Fibroblast of pulmonary artery (primary cell): ENCODE results near the gene MRPL49.
A peak's percentile ranks its signal among the peaks of the same experiment; 100 is the strongest.

ENCODE experiments used
- DNase-seq: peaks from one replicate; pipeline ENCODE4 v3.0.0-alpha.2; 2010; ENCODE audit warnings: low read depth
- H3K4me3 ChIP-seq: replicated peaks from 2 replicates; pipeline ENCODE4 v1.5.1; 2011; ENCODE audit warnings: low read depth, mild to moderate bottlenecking, control low read depth, low read length, moderate library complexity
- CTCF ChIP-seq: IDR thresholded peaks from 2 replicates; pipeline ENCODE4 v1.5.1; 2011; ENCODE audit warnings: mild to moderate bottlenecking, control low read depth, low read length, inconsistent platforms; ENCODE audit errors: missing control alignments

MRPL49 gene

GRCh38 chr11:65134240-65134951, 12.3 kb downstream of the MRPL49 start, which contains the start of gene SYVN1:
Gene SYVN1, minus strand, starts transcription at chr11:65134519. Its CDS starts 918 bp downstream, at chr11:65133601.
- no peak for TF ChIP-seq CTCF
- H3K4me3 ChIP-seq, result peak within 1 kb of the TSS; percentile 94
- peak; percentile 86 for DNase-seq

DNA sequence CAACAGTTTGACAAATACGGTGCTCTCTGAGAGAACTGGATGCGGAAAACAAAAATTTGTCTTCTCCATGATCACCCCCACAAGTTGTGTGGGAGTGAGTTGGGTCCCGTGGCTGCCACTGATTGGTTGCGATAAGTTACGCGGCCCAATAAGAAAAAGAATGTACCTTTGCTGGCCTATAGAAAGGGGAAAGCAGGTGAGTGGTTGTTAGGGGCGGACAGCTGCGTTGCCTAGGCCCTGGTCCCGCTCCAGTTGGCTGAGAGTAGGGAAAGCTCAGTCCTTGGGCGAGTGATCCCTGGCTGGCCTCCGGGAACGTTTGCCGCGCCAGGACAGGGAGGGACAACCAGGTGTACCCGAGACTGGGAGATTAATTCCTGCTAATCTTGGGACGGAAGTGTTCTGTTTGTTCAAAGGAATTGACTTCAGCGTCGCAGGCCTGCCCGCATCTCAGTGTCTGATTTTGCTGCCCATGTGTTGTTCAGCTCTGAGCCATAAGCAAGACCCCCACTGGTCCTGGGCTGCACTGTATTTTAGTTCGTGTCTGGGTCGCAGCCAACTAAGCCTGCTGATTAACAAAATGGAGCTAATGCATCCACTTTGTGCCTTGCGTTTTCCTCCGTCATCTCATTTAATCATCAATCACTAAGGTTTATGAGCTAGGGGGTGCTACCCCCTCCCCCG, 13.0 kb downstream of the MRPL49 start:
- peak; percentile 97 for DNase-seq
- peak overlapping the region; percentile 94 for H3K4me3 ChIP-seq
- TF ChIP-seq CTCF, result no peak

DNA sequence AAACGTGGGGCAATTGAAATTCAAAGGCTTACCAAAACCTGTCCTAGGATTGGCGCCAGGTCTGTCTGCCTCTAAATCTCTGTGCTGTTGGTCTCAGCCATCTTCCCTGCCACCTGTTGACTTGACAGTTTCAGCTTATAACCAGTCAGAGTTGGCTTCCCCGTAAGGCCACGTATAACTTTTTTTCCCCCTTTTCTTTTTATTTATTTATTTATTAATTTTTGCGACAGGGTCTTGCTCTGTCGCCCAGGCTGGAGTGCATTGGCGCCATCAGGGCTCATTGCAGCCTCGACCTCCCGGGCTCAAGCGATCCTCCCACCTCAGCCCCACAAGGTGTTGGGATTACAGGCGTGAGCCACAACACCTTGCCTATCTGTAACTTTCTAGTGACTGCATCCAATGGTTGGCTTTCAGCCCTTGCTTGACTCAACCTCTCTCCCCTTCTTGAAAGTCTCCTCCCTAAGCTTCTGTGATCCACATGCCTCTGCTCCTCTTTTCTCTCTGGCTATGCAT, 13.6 kb downstream of the MRPL49 start:
- H3K4me3 ChIP-seq, result peak overlapping the region; percentile 94

DNA sequence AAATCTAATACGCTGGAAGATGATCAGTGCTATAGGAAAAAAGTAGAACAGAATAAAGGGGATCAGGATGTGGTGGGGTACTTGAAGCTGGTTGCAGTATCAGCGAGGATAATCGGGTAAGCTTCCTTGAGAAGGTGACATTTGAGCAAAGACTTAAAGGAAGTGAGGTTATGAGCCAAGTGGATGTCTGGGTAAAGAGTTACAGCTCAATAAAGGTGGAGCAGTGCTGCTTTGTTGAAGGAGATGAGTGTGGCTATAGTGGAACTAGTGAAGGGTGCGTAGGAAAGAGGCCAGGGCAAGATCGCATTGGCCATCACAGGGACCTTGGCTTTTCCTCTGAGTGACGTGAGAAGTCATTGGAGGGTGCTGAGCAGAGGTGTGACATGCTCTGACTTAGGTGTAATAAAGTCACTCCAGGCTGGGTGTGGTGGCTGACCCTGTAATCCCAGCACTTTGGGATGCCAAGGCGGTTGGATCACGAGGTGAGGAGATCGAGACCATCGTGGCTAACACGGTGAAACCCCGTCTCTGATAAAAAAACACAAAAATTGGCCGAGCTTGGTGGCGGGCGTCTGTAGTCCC, 14.5 kb downstream of the MRPL49 start:
- no peak for TF ChIP-seq CTCF
- DNase-seq, result no peak
- H3K4me3 ChIP-seq, result no peak overlapping the region

More for the DNA sequence above, 13.6 kb downstream of the MRPL49 start:
- DNase-seq, result no peak
- no peak for TF ChIP-seq CTCF

- TF ChIP-seq CTCF, result no peak
- no peak overlapping the region for H3K4me3 ChIP-seq
- no peak for DNase-seq
These were observed 19.9 kb downstream of the MRPL49 start for GRCh38 chr11:65141896-65142494.

DNA sequence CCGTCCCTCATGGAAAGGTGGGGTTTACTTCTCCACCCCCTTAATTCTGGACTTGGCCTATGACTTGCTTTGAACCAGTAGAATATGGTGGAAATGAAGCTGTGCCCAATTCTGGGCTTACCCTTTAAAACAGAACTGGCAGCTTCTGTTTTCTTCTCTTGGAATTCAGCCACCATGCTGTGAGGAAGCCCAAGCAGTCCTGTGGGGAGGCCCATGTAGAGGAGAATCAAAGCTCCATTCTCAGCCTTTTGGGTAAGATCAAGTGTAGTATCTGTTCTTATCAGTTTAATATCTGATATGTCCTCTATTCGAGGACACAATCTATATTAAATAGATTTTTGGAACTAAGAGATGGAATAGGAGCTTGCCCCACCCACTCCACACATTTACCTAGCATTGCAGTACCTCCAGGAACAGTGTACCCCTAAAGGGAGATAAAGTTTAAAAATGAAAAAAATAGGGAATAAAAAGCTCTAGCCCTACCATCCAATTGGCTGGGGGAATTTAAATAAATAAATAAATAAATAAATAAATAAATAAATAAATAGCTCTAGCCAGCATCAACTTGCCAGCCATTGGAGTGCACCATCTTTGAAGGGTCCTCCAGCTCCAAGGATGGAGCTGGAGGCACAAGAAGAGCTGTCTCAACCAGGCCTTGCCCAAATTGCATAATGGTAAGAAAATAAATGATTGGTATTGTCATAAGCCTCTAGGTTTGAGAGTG, 25.4 kb downstream of the MRPL49 start:
- no peak for DNase-seq
- no peak for TF ChIP-seq CTCF
- no peak overlapping the region for H3K4me3 ChIP-seq
